Activated CD4-positive, alpha-beta memory T cell treated with anti-CD3 and anti-CD28 coated beads for 36 hours (primary cell): ENCODE data around the gene BEAN1. TPM values are rescaled to one million over a fixed set of nuclear protein-coding genes. Genes with fewer than 3 reads are reported as not detected.

ENCODE experiments used
- CTCF ChIA-PET: fragments of 350-600 bp; sonication (Branson Sonifier 250); formaldehyde crosslinking; loops from one replicate; lab custom pipeline; 2021; ENCODE audit warnings: antibody characterized with exemption, inconsistent platforms; lab: Charles Lee
- POLR2A ChIA-PET: fragments of 350-600 bp; sonication (Branson Sonifier 250); formaldehyde crosslinking; loops from one replicate; lab custom pipeline; 2021; ENCODE audit warnings: antibody characterized with exemption; lab: Charles Lee
- DNase-seq: peaks from one replicate; pipeline ENCODE4 v3.0.0-alpha.2; 2020
- H3K27ac Mint-ChIP-seq: one replicate; pipeline ENCODE4 v1.8.0; 2021; ENCODE audit warnings: mixed read lengths
- H3K27me3 Mint-ChIP-seq: one replicate; pipeline ENCODE4 v1.8.0; 2021; ENCODE audit warnings: mixed read lengths
- H3K36me3 Mint-ChIP-seq: one replicate; pipeline ENCODE4 v1.8.0; 2021; ENCODE audit warnings: mixed read lengths
- H3K4me1 Mint-ChIP-seq: one replicate; pipeline ENCODE4 v1.8.0; 2021; ENCODE audit warnings: low read depth, mixed read lengths
- H3K4me3 Mint-ChIP-seq: one replicate; pipeline ENCODE4 v1.8.0; 2021; ENCODE audit warnings: mild to moderate bottlenecking, mixed read lengths
- H3K9me3 Mint-ChIP-seq: one replicate; pipeline ENCODE4 v1.8.0; 2021; ENCODE audit warnings: mixed read lengths
- intact Hi-C: fragments of 100-400 bp; cut with micrococcal nuclease; formaldehyde crosslinking; loops from one replicate; pipeline ENCODE4 v1.15.1; 2023
- total RNA-seq, 2 experiments: library from RNA; stranded (reverse); gene quantifications; one replicate each; pipeline ENCODE4 v1.2.3, GENCODE V29; 2021

BEAN1 gene
- total RNA-seq, 2 experiments from 2014 or later, result not detected

DNA sequence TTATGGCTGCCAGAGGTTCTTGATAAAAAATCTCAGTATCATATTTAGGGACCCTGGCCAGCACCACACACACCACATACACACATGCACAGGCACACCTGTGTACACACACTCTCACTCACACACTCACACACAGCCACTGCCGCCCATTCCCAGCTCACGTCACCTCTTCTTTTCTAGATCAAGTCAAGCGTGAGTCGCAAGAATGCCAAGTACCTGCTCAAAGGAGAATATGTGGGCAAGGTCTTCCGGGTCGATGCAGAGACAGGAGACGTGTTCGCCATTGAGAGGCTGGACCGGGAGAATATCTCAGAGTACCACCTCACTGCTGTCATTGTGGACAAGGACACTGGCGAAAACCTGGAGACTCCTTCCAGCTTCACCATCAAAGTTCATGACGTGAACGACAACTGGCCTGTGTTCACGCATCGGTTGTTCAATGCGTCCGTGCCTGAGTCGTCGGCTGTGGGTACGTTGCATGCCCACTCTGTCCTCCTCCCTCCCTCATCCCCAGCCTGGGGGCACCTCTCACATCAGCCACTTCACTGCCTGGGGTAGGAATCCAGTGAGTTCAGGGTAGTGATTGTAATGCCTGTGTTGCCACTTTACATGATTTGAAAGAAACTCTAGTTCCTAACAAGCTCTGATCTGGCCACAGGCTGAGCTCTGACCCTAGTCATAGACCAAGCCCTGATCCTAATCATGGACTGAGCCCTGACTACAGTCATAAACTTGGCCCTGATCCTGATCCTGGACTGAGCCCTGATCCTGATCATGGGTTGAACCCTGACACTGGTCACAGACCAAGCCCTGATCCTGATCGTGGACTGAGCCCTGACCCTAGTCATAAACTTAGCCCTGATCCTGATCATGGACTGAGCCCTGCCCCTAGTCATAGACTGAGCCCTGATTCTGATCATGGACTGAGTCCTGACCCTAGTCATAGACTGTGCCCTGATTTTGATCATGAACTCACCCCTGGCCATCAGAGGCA is 40.2 kb upstream of the BEAN1 start:
- Mint-ChIP-seq H3K4me1 (no peaks in the 10 kb centered on the region), H3K27ac (no peak overlapping the region), H3K27me3 (no peaks in the 10 kb centered on the region), H3K9me3 (no peaks in the 10 kb centered on the region), H3K36me3 (no peaks in the 10 kb centered on the region), H3K4me3 (no peak overlapping the region)
- intact Hi-C loops, result no loop called here
- DNase-seq, result no peak
- POLR2A ChIA-PET, result no interaction called here
- CTCF ChIA-PET, result no interaction called here

DNA sequence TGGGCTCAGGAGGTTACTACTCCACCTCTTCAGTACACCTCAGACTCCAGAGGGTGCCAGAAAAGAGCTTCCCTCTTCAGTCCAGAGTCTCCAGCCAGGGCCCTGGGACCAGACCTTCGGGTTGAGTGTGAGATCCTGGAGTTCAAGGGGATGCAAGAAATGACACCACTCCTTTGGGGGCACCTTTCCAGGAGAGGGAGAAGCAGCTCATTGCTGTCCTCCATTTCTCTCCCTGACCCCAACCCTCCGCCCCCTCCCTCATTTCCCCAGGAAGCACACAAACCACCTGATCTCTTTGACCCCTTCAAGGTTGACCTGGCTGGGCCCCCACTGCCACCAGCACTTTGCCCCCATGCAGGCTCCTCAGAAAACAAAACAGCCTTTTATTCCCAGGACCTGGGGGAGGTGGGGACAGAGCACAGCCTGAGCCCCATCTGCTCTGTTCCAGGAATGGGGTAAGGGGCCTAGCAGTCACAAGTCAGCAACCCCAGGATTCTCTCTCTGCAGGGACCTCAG is 39.2 kb upstream of the BEAN1 start:
- POLR2A ChIA-PET, result no interaction called here
- no peaks in the 10 kb centered on the region for H3K27me3 Mint-ChIP-seq
- no peaks in the 10 kb centered on the region for H3K9me3 Mint-ChIP-seq
- H3K4me3 Mint-ChIP-seq, result no peak overlapping the region
- no peak overlapping the region for H3K27ac Mint-ChIP-seq
- intact Hi-C loops, result no loop called here
- H3K36me3 Mint-ChIP-seq, result no peaks in the 10 kb centered on the region
- no peaks in the 10 kb centered on the region for H3K4me1 Mint-ChIP-seq
- no peak for DNase-seq
- CTCF ChIA-PET, result no interaction called here

DNA sequence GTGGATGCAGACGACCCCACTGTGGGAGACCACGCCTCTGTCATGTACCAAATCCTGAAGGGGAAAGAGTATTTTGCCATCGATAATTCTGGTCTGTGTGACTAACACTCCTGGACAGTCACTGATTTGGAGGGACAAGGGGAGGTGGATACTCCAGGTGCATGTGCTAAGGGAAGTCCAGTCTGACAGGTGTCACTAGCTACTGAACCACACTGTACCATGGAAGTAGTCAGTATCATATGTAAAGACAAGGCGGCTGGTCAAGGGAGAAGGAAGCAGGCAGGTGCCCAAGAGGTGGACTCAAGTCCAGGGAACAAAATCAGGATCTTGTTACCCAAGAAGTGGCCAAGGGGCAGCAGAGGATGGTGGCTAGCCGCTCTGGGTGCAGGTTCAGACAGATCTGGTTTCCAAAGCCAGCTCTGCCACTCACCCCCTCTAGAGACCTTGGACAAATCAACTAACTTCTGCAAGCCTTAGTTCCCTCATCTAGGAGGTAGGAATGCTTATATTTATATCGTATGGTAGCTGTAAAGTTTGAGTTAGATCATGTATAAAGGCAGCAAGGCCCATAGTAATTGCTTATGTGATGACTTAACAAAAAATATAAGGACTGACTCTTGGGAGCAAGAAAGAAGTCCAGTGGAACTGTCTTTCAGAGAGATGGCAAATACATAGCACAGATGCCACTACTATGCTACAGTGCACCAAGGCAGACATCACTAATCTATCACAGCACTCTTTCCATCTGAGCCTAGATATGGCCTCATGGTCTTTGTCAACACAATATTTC is 38.5 kb upstream of the BEAN1 start:
- H3K27me3 Mint-ChIP-seq, result no peaks in the 10 kb centered on the region
- POLR2A ChIA-PET, result no interaction called here
- H3K4me1 Mint-ChIP-seq, result no peaks in the 10 kb centered on the region
- DNase-seq, result no peak
- CTCF ChIA-PET, result no interaction called here
- no peak overlapping the region for H3K27ac Mint-ChIP-seq
- intact Hi-C loops, result no loop called here
- H3K36me3 Mint-ChIP-seq, result no peaks in the 10 kb centered on the region
- no peaks in the 10 kb centered on the region for H3K9me3 Mint-ChIP-seq
- no peak overlapping the region for H3K4me3 Mint-ChIP-seq

DNA sequence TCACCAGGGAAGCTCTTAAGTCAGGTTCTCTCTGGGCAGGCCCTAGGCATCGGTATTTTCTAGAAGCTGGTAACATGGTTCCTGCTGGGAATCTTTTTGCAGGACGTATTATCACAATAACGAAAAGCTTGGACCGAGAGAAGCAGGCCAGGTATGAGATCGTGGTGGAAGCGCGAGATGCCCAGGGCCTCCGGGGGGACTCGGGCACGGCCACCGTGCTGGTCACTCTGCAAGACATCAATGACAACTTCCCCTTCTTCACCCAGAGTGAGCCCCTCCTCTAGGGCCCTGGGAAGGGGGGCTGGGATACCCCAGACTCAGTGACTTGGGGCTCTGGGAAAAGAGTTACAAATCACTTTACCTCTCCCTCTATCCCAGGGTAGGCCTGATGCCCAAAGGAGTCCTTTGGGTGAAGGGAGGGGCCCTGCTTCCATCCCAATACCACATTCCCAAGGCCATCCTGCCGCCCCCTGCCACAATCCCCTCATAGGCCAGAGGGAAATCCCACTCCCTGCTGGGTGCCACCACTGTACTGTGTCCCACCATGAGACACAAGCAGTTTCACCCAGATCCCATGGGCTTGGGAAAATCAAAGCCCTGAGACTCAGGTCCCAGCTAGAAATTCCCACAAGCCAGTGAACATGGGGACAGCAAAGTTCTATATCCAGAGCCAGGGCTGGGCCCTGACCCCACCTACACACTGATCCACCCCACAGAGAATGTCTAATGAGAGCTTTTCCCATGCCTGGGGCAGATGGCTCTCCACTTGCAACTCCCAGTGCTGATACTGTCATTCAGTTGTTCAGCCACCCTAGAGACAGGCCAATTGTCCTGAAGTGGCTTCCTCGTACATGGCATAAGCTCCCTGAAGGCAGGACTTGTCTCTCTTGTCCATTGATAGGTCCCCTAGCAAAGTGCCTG is 37.6 kb upstream of the BEAN1 start:
- Mint-ChIP-seq H3K4me1 (no peaks in the 10 kb centered on the region), H3K4me3 (no peak overlapping the region), H3K27ac (no peak overlapping the region), H3K27me3 (no peaks in the 10 kb centered on the region), H3K36me3 (no peaks in the 10 kb centered on the region), H3K9me3 (no peaks in the 10 kb centered on the region)
- ChIA-PET POLR2A (no interaction called here), CTCF (interaction anchor here (1.1 kb wide), 1 partner anchor 17 kb away, joined by 3 read pairs; no protein-coding TSS in a partner anchor)
- intact Hi-C loops, result no loop called here
- no peak for DNase-seq

DNA sequence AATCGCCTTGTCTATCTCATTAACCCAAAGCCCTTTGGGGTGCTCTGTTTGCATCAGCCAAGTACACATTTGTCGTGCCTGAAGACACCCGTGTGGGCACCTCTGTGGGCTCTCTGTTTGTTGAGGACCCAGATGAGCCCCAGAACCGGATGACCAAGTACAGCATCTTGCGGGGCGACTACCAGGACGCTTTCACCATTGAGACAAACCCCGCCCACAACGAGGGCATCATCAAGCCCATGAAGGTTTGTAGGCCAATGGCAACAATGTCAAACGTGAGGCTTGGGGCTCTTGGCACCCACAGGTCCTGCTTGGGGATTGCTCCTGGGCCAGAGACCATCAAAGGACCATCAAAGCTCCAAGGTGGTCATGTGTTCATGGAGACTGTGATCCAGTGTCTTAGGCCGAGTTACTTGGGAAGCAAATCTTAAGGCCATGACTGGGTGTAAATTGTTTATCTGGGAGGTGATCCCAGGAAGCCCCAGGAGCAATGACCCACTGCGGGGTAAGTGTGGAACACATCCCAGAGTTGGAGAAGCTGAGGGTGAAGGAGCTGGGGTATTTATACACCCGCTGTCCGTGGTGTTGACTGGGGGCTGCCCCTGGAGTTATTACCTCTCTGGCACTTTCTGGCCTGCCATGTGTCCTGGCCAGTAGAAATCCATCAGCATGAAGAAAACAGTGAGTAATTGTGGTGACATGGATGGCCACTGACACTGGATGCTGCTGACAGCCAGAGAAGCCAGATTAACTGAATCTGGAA is 36.6 kb upstream of the BEAN1 start:
- no peaks in the 10 kb centered on the region for H3K4me1 Mint-ChIP-seq
- no peaks in the 10 kb centered on the region for H3K9me3 Mint-ChIP-seq
- no peaks in the 10 kb centered on the region for H3K27me3 Mint-ChIP-seq
- no peak overlapping the region for H3K4me3 Mint-ChIP-seq
- POLR2A ChIA-PET, result no interaction called here
- no peak for DNase-seq
- intact Hi-C loops, result no loop called here
- H3K36me3 Mint-ChIP-seq, result no peaks in the 10 kb centered on the region
- CTCF ChIA-PET, result no interaction called here
- no peak overlapping the region for H3K27ac Mint-ChIP-seq

DNA sequence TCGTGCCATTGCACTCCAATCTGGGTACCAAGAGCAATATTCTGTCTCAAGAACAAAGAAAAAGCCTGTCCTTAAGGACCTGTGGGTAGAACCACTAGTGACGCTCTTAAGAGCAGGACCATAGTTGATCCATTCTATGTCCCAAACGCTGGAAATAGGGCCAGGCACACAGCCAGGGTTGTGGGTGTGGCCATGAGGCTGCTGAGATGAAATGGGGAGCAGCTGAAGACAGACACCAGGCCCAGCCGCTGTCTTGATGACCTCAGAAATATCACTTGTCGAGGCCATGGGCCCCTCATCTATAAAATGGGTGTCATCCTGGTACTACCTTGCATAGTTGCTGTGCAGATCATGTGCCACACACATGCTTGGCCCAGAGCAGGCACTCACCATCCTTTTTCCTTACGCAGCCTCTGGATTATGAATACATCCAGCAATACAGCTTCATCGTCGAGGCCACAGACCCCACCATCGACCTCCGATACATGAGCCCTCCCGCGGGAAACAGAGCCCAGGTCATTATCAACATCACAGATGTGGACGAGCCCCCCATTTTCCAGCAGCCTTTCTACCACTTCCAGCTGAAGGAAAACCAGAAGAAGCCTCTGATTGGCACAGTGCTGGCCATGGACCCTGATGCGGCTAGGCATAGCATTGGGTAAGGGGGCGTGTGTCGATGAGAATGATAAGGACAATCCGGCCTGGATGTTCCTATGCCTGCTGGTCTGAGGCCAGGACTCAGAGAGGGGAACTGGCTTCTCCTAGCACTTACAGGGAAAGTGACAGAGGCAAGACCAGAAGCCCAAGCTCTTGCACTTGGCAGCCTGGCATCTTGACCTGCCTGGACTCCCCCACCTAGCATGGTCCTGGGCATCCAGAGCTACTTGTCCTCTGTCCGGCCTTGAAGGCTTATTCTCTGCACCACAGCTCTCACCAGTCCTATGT is 35.1 kb upstream of the BEAN1 start:
- Mint-ChIP-seq H3K9me3 (no peaks in the 10 kb centered on the region), H3K36me3 (no peaks in the 10 kb centered on the region), H3K4me1 (no peaks in the 10 kb centered on the region), H3K4me3 (no peak overlapping the region), H3K27ac (no peak overlapping the region), H3K27me3 (no peaks in the 10 kb centered on the region)
- CTCF ChIA-PET, result interaction anchor here (1.5 kb wide), 1 partner anchor 13 kb away, joined by 4 read pairs; no protein-coding TSS in a partner anchor
- no peak for DNase-seq
- POLR2A ChIA-PET, result no interaction called here
- intact Hi-C loops, result no loop called here

DNA sequence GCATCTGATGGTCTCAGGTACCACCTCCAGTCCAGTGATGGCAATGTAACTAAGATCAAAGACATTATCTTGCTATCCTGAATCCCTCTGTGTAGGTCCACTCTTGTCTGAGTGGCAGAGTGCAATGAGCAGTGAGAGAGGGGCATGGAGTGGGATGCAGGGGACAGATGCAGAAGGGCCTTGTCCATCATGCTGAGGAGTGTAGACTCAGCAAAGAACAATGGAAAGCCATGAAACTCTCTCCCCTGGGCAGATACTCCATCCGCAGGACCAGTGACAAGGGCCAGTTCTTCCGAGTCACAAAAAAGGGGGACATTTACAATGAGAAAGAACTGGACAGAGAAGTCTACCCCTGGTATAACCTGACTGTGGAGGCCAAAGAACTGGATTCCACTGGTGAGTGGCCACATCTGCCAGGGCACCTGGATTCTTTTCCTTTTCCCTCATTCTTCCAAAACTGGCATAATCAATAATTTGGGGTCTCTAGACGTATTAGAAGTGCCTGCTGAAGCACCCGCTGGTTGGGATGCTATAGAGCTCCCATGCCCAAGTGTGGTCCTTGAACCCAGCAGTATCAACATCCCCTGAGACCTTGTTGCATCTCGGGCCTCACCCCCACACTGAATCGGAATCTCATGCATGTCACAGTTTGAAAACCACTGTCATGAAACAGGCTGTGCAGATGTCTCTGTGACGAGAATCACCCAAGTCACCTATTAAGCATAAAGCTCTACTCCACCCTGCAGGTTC is 31.1 kb upstream of the BEAN1 start:
- Mint-ChIP-seq H3K27ac (no peak overlapping the region), H3K4me3 (no peak overlapping the region), H3K4me1 (no peaks in the 10 kb centered on the region), H3K27me3 (peaks cover 3% of the 10 kb centered on the region), H3K9me3 (no peaks in the 10 kb centered on the region), H3K36me3 (no peaks in the 10 kb centered on the region)
- intact Hi-C loops, result no loop called here
- ChIA-PET CTCF (interaction anchor here (1.0 to 1.4 kb wide), 2 partner anchors 11 to 39 kb away, joined by 3 to 4 read pairs; no protein-coding TSS in a partner anchor), POLR2A (no interaction called here)
- no peak for DNase-seq

DNA sequence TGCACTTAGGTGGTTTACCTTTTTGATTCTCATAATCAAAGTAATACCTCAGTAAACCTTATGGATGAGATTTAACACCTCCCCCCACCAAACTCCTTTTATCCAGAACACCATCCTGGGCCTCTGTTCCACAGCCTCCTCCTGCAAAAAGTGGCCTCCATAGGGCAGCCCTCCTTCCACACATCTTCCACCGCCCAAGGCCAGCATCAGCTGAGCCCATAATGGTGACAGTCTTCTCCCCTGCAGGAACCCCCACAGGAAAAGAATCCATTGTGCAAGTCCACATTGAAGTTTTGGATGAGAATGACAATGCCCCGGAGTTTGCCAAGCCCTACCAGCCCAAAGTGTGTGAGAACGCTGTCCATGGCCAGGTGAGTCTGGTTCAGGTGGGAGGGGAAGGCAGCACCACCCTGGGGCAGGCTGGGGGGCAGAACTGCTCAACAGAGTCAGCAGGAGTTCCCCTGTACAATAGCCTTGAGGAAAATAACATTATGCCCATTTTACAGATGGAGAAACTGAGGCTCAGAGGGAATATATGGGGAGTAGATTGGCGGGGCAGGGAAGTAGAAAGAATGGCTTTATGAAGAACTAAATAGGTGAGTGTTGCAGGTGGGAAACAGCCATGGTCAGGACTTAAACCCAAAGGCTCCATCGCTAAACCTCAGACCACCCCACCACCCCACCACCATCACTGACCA is 29.2 kb upstream of the BEAN1 start:
- no peaks in the 10 kb centered on the region for H3K9me3 Mint-ChIP-seq
- no peaks in the 10 kb centered on the region for H3K4me1 Mint-ChIP-seq
- peaks cover 3% of the 10 kb centered on the region for H3K27me3 Mint-ChIP-seq
- H3K36me3 Mint-ChIP-seq, result no peaks in the 10 kb centered on the region
- ChIA-PET CTCF (no interaction called here), POLR2A (no interaction called here)
- no peak overlapping the region for H3K27ac Mint-ChIP-seq
- intact Hi-C loops, result no loop called here
- no peak for DNase-seq
- H3K4me3 Mint-ChIP-seq, result no peak overlapping the region

DNA sequence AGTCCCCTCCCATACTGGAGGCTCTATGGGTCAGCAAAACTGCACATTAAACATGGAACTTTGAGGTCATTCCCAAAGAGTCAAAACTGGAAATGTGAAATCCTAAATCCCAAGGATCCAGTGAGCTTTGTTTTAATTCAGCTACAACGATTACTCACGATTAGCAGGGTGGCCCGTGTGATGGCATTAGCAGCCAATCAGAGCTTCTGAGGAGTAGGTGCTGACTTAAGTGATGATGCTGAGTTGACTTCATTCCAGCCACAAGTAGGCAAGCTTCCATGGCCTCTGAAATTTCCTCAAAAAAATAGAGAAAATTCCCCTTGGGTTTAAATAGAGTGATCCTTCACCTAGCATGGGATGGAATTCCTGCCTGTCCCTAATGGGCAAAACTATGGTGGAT is 28.1 kb upstream of the BEAN1 start:
- POLR2A ChIA-PET, result no interaction called here
- Mint-ChIP-seq H3K4me1 (no peaks in the 10 kb centered on the region), H3K4me3 (no peak overlapping the region), H3K27ac (no peak overlapping the region), H3K27me3 (peaks cover 4% of the 10 kb centered on the region), H3K36me3 (no peaks in the 10 kb centered on the region), H3K9me3 (no peaks in the 10 kb centered on the region)
- intact Hi-C loops, result no loop called here
- no peak for DNase-seq
- CTCF ChIA-PET, result interaction anchor here (1.9 kb wide), 1 partner anchor 117 kb away, joined by 4 read pairs; no protein-coding TSS in a partner anchor
